Fibroblast of lung (primary cell): ENCODE measurements around the gene USP12. TPM values are rescaled to one million over a fixed set of nuclear protein-coding genes. Genes with fewer than 3 reads are reported as not detected.

Source experiments
- DNase-seq, 2 donors: peaks; one replicate each; pipeline versions ENCODE4 v3.0.0 to v3.0.0-alpha.2; 2010; ENCODE audit warnings: low read depth in 2 of 2
- H2AFZ ChIP-seq: 2 replicates; pipeline ENCODE4 v1.5.1; 2012; ENCODE audit warnings: low read length, control low read depth, inconsistent platforms
- H3K27ac ChIP-seq: 2 replicates; pipeline ENCODE4 v1.5.1; 2011; ENCODE audit warnings: low read length, control low read depth; ENCODE audit not compliant: insufficient read depth
- H3K27me3 ChIP-seq: 2 replicates; pipeline ENCODE4 v1.5.1; 2011; ENCODE audit warnings: mild to moderate bottlenecking, low read length; ENCODE audit not compliant: control insufficient read depth, insufficient read depth
- H3K36me3 ChIP-seq: 2 replicates; pipeline ENCODE4 v1.5.1; 2011; ENCODE audit warnings: low read length; ENCODE audit not compliant: control insufficient read depth, insufficient read depth
- H3K4me1 ChIP-seq: 2 replicates; pipeline ENCODE4 v1.5.1; 2011; ENCODE audit warnings: low read length; ENCODE audit not compliant: control insufficient read depth, insufficient read depth; ENCODE audit errors: extremely low read depth
- H3K4me2 ChIP-seq: 2 replicates; pipeline ENCODE4 v1.5.1; 2011; ENCODE audit warnings: low read length, control low read depth; ENCODE audit not compliant: insufficient read depth; ENCODE audit errors: extremely low read depth
- H3K4me3 ChIP-seq, 4 experiments: fragments of 200-600 bp in 1 of 4; sonication (generic) in 1 of 4; replicated peaks in 1 of 4; 2 replicates each; pipeline ENCODE4 v1.5.1; 2011 to 2016; ENCODE audit warnings: low read length in 4 of 4, low read depth in 3 of 4, mild to moderate bottlenecking in 3 of 4, control low read depth in 2 of 4, inconsistent platforms in 1 of 4, mixed read lengths in 1 of 4; ENCODE audit not compliant: insufficient read depth in 1 of 4; ENCODE audit errors: control extremely low read depth in 1 of 4
- H3K79me2 ChIP-seq: 2 replicates; pipeline ENCODE4 v1.5.1; 2012; ENCODE audit warnings: mild to moderate bottlenecking, low read length, inconsistent platforms; ENCODE audit not compliant: control insufficient read depth, insufficient read depth
- H3K9ac ChIP-seq: 2 replicates; pipeline ENCODE4 v1.5.1; 2011; ENCODE audit warnings: mild to moderate bottlenecking, low read length, control low read depth; ENCODE audit not compliant: insufficient read depth
- H3K9me3 ChIP-seq: 2 replicates; pipeline ENCODE4 v1.5.1; 2012; ENCODE audit warnings: low read depth, low read length; ENCODE audit not compliant: control insufficient read depth, insufficient read depth
- H4K20me1 ChIP-seq: 2 replicates; pipeline ENCODE4 v1.5.1; 2011; ENCODE audit warnings: low read length; ENCODE audit not compliant: control insufficient read depth, insufficient read depth; ENCODE audit errors: extremely low read depth
- CTCF ChIP-seq, 2 donors: IDR thresholded peaks in 1 of 2; conservative IDR thresholded peaks in 1 of 2; 1 replicate in 1 of 2; 2 replicates in 1 of 2; pipeline ENCODE4 v1.5.1; 2011 to 2012; ENCODE audit warnings: low read length in 2 of 2, control low read depth in 1 of 2, inconsistent platforms in 1 of 2, low read depth in 1 of 2, mild to moderate bottlenecking in 1 of 2
- EZH2 ChIP-seq: IDR thresholded peaks from 2 replicates; pipeline ENCODE4 v1.5.1; 2012; ENCODE audit warnings: low read length, control low read depth, mild to moderate bottlenecking; ENCODE audit errors: missing control alignments
- polyA plus RNA-seq, 2 donors: library from polyadenylated mRNA; depleted of rRNA in 1 of 2; stranded (reverse) in 1 of 2; unstranded in 1 of 2; fragments of >200 nt; gene quantifications; 2 replicates each; pipeline ENCODE4 v1.2.1, GENCODE V29; 2011 to 2012; ENCODE audit warnings: missing spikeins in 1 of 2
- total RNA-seq: library from RNA; depleted of rRNA; stranded (reverse); fragments of >200 nt; gene quantifications from 2 replicates; pipeline ENCODE4 v1.2.1, GENCODE V29; 2014

The USP12 gene
- total and polyA plus RNA-seq, 2 donors (not counting 1 experiment from before 2014, with no cell fraction given) = 17.3 to 36.3 TPM

- peak in 1 of 2 donors; percentile 25 for DNase-seq
- H3K9ac ChIP-seq = no peak overlapping the region
- H2AFZ ChIP-seq = no peak overlapping the region
- peaks cover 2% of the 10 kb centered on the region for H3K36me3 ChIP-seq
- H3K4me2 ChIP-seq = peak overlapping the region; percentile 32
- H3K9me3 ChIP-seq = no peaks in the 10 kb centered on the region
- H4K20me1 ChIP-seq = peaks cover 2% of the 10 kb centered on the region
- H3K4me1 ChIP-seq = no peaks in the 10 kb centered on the region
- H3K4me3 ChIP-seq = no peak overlapping the region
- TF ChIP-seq CTCF (conservative IDR thresholded peaks at IDR 0.05 in 1 of 2, IDR thresholded peaks at IDR 0.05 in 1 of 2; ENCODE audit: low read depth in 1 of 2, low read length in 2 of 2) (no peak), EZH2 (no peak)
- peaks cover 97% of the 10 kb centered on the region for H3K79me2 ChIP-seq
- no peaks in the 10 kb centered on the region for H3K27me3 ChIP-seq
- no peak overlapping the region for H3K27ac ChIP-seq
Observed at GRCh38 chr13:27161980-27162379, 9.6 kb downstream of the USP12 start.

GRCh38 chr13:27161423-27161822 lies 10.2 kb downstream of the USP12 start:
- H4K20me1 ChIP-seq = peaks cover 2% of the 10 kb centered on the region
- no peak overlapping the region for H3K9ac ChIP-seq
- H2AFZ ChIP-seq = no peak overlapping the region
- no peak overlapping the region for H3K4me2 ChIP-seq
- no peak for TF ChIP-seq EZH2
- TF ChIP-seq CTCF (conservative IDR thresholded peaks at IDR 0.05 in 1 of 2, IDR thresholded peaks at IDR 0.05 in 1 of 2; ENCODE audit: low read depth in 1 of 2, low read length in 2 of 2) = no peak
- peaks cover 2% of the 10 kb centered on the region for H3K36me3 ChIP-seq
- H3K27me3 ChIP-seq = no peaks in the 10 kb centered on the region
- peaks cover 96% of the 10 kb centered on the region for H3K79me2 ChIP-seq
- H3K4me3 ChIP-seq = no peak overlapping the region
- no peak overlapping the region for H3K27ac ChIP-seq
- no peaks in the 10 kb centered on the region for H3K9me3 ChIP-seq
- no peak for DNase-seq
- H3K4me1 ChIP-seq = no peaks in the 10 kb centered on the region

GRCh38 chr13:27160657-27161295 lies 10.8 kb downstream of the USP12 start:
- DNase-seq = no peak
- no peaks in the 10 kb centered on the region for H3K27me3 ChIP-seq
- H4K20me1 ChIP-seq = peaks cover 2% of the 10 kb centered on the region
- no peaks in the 10 kb centered on the region for H3K4me1 ChIP-seq
- no peak overlapping the region for H3K27ac ChIP-seq
- no peak overlapping the region for H3K4me2 ChIP-seq
- TF ChIP-seq CTCF (conservative IDR thresholded peaks at IDR 0.05 in 1 of 2, IDR thresholded peaks at IDR 0.05 in 1 of 2; ENCODE audit: low read depth in 1 of 2, low read length in 2 of 2) = no peak
- no peak for TF ChIP-seq EZH2
- H3K4me3 ChIP-seq = no peak overlapping the region
- peaks cover 2% of the 10 kb centered on the region for H3K36me3 ChIP-seq
- H3K9ac ChIP-seq = no peak overlapping the region
- no peak overlapping the region for H2AFZ ChIP-seq
- peaks cover 95% of the 10 kb centered on the region for H3K79me2 ChIP-seq
- H3K9me3 ChIP-seq = no peaks in the 10 kb centered on the region
